Body of pancreas (tissue), 4 donors: ENCODE measurements around the gene ATG4B. TPM values are rescaled to one million over a fixed set of nuclear protein-coding genes. Genes with fewer than 3 reads are reported as not detected.

Source experiments
- ATAC-seq: fragments of 150-250 bp; one replicate; pipeline ENCODE4 v1.9.1; 2016
- DNase-seq, 4 donors: peaks; one replicate each; pipeline ENCODE4 v3.0.0-alpha.2; 2019
- H3K27ac ChIP-seq, 4 donors: fragments of 200-600 bp; sonication (generic); 1 replicate in 3 of 4; 2 replicates in 1 of 4; pipeline versions ENCODE4 v1.5.1 to v1.6.1; 2016 to 2019; ENCODE audit warnings: mild to moderate bottlenecking in 1 of 4, mixed read lengths in 1 of 4, moderate library complexity in 1 of 4
- H3K27me3 ChIP-seq, 2 donors: fragments of 200-600 bp; sonication (generic); one replicate each; pipeline ENCODE4 v1.6.0; 2016; ENCODE audit warnings: mild to moderate bottlenecking in 1 of 2
- H3K36me3 ChIP-seq, 2 donors: fragments of 200-600 bp; sonication (generic); replicated peaks in 1 of 2; 2 replicates each; pipeline ENCODE4 v1.5.1; 2016; ENCODE audit warnings: low read depth in 2 of 2; ENCODE audit not compliant: insufficient read depth in 1 of 2
- H3K4me1 ChIP-seq: fragments of 200-600 bp; sonication (generic); one replicate; pipeline ENCODE4 v1.6.0; 2016
- H3K4me3 ChIP-seq, 2 donors: fragments of 200-600 bp; sonication (generic); 1 replicate in 1 of 2; 2 replicates in 1 of 2; pipeline ENCODE4 v1.5.1; 2016 to 2019
- H3K9me3 ChIP-seq, 3 donors: fragments of 200-600 bp; sonication (generic); 1 replicate in 2 of 3; 2 replicates in 1 of 3; pipeline ENCODE4 v1.5.1; 2016
- POLR2A ChIP-seq, 3 donors: fragments of 450-650 bp; IDR thresholded peaks; one replicate each; pipeline ENCODE4 v1.6.1; 2016; ENCODE audit warnings: antibody characterized with exemption in 3 of 3, mild to moderate bottlenecking in 2 of 3
- WGBS, 2 donors: methylation state at CpG; one replicate each; pipeline ENCODE4 v1.1.5; 2017; 5-methylcytosine and 5-hydroxymethylcytosine counted together
- intact Hi-C: fragments of 100-400 bp; cut with DNase I; formaldehyde crosslinking; loops from one replicate; pipeline ENCODE4 v1.15.1; 2023
- total RNA-seq, 2 donors: library from RNA; depleted of rRNA; stranded (reverse); fragments of >200 nt; gene quantifications; one replicate each; pipeline ENCODE4 v1.1.0, GENCODE V29; 2016
- TF ChIP-seq, protein P1 (sequence below), 7 experiments: fragments of 450-650 bp in 4 of 7; fragments of 200-600 bp in 3 of 7; sonication (generic) in 3 of 7; IDR thresholded peaks; one replicate each; pipeline ENCODE4 v1.5.1; 2016 to 2019; ENCODE audit warnings: antibody characterized with exemption in 7 of 7

Gene ATG4B
- total RNA-seq, 2 donors from 2014 or later = 27.5 to 54.4 TPM

- TF ChIP-seq POLR2A (IDR thresholded peaks at IDR 0.05) = no peak
- WGBS, 2 donors = 79 to 87% methylated on average over 8 of the region's 8 CpGs
- DNase-seq (no peak), ATAC-seq (no peak)
- Histone ChIP-seq H3K27ac (no peak overlapping the region), H3K9me3 (no peaks in the 10 kb centered on the region), H3K4me3 (no peak overlapping the region), H3K27me3 (no peaks in the 10 kb centered on the region), H3K36me3 (no peaks in the 10 kb centered on the region), H3K4me1 (peaks cover 29% of the 10 kb centered on the region)
- intact Hi-C loops = no loop called here
Observed at GRCh38 chr2:241640165-241640795, 2.8 kb downstream of the ATG4B start.

- DNase-seq (no peak), ATAC-seq (no peak)
- 53 to 77% methylated on average over 2 of the region's 2 CpGs for WGBS, 2 donors
- intact Hi-C loops = no loop called here
- TF ChIP-seq POLR2A (IDR thresholded peaks at IDR 0.05) = no peak
- TF ChIP-seq, protein P1, sequence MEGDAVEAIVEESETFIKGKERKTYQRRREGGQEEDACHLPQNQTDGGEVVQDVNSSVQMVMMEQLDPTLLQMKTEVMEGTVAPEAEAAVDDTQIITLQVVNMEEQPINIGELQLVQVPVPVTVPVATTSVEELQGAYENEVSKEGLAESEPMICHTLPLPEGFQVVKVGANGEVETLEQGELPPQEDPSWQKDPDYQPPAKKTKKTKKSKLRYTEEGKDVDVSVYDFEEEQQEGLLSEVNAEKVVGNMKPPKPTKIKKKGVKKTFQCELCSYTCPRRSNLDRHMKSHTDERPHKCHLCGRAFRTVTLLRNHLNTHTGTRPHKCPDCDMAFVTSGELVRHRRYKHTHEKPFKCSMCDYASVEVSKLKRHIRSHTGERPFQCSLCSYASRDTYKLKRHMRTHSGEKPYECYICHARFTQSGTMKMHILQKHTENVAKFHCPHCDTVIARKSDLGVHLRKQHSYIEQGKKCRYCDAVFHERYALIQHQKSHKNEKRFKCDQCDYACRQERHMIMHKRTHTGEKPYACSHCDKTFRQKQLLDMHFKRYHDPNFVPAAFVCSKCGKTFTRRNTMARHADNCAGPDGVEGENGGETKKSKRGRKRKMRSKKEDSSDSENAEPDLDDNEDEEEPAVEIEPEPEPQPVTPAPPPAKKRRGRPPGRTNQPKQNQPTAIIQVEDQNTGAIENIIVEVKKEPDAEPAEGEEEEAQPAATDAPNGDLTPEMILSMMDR (IDR thresholded peaks at IDR 0.05) = no peak
- no peaks in the 10 kb centered on the region for H3K27me3 ChIP-seq
- no peak overlapping the region for H3K27ac ChIP-seq
- H3K4me3 ChIP-seq = no peak overlapping the region
- peaks cover 19% of the 10 kb centered on the region for H3K4me1 ChIP-seq
- no peaks in the 10 kb centered on the region for H3K9me3 ChIP-seq
- H3K36me3 ChIP-seq = no peaks in the 10 kb centered on the region
Observed at GRCh38 chr2:241641631-241642030, 4.1 kb downstream of the ATG4B start.

DNA sequence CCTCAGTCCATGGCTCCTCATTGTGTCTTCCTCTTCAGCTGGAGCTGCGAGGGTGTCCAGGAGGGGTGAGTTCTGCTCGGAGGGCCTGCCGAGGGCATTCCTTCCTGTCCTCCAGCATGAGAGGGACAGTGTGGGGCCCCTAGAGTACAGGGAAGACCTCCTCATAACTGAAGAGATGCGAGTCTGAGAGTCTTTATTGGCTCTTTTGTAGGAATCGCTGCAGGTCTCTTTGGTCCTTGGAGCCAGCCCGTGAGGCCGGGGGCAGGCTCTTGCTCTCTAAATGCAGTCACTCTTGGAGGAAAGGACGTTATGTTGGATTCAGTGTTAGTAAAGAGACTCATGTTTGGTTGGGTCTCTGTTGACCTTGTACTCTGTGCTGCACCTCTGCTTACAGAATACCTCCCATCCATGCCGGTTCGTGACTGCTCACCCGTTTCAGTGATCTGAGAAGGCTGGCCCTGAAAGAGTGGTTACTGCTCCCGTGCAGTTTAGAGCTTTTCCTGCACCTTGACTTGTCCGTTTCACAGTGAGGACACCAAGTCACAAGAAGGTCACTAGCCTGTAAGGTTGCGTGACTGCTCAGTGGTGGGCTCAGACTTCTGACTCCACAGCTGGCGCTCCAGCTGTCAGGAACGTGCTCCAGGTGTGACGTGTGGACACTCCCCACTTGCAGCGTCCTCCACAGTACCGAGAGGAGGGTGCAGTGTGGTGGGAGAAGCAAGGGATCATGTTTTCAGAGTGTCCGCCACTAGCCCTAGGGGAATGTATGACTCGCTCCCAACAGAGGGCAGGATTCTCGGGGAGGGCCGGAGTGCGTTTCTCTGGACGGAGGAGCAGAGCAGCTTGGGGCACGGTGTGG lies 7.8 kb downstream of the ATG4B start:
- Histone ChIP-seq H3K9me3 (no peaks in the 10 kb centered on the region), H3K27me3 (no peaks in the 10 kb centered on the region), H3K27ac (no peak overlapping the region), H3K4me1 (peaks cover 4% of the 10 kb centered on the region), H3K4me3 (no peak overlapping the region), H3K36me3 (no peaks in the 10 kb centered on the region)
- TF ChIP-seq POLR2A (IDR thresholded peaks at IDR 0.05) = no peak
- TF ChIP-seq, protein P1 (IDR thresholded peaks at IDR 0.05) = no peak
- no peak for DNase-seq
- intact Hi-C loops = no loop called here
- WGBS, 2 donors = 81 to 83% methylated on average over 25 to 26 of the region's 26 CpGs
- ATAC-seq = no peak

GRCh38 chr2:241645915-241646645 lies 8.6 kb downstream of the ATG4B start:
- TF ChIP-seq, protein P1 (IDR thresholded peaks at IDR 0.05) = no peak
- TF ChIP-seq POLR2A (IDR thresholded peaks at IDR 0.05) = no peak
- H3K9me3 ChIP-seq = no peaks in the 10 kb centered on the region
- ATAC-seq (no peak), DNase-seq (no peak)
- no peaks in the 10 kb centered on the region for H3K36me3 ChIP-seq
- intact Hi-C loops = no loop called here
- H3K27ac ChIP-seq = no peak overlapping the region
- WGBS, 2 donors = 88 to 89% methylated on average over 10 to 14 of the region's 14 CpGs
- H3K27me3 ChIP-seq = no peaks in the 10 kb centered on the region
- H3K4me3 ChIP-seq = no peak overlapping the region
- H3K4me1 ChIP-seq = peaks cover 4% of the 10 kb centered on the region

- H3K4me1 ChIP-seq = peaks cover 4% of the 10 kb centered on the region
- H3K27me3 ChIP-seq = no peaks in the 10 kb centered on the region
- no peak for ATAC-seq
- H3K4me3 ChIP-seq = no peak overlapping the region
- TF ChIP-seq POLR2A (IDR thresholded peaks at IDR 0.05) = no peak
- TF ChIP-seq, protein P1 (IDR thresholded peaks at IDR 0.05) = no peak
- H3K9me3 ChIP-seq = no peaks in the 10 kb centered on the region
- no peak for DNase-seq
- H3K36me3 ChIP-seq = peaks cover 0 to 10% of the 10 kb centered on the region in 2 donors
- H3K27ac ChIP-seq = no peak overlapping the region
- intact Hi-C loops = no loop called here
- WGBS, 2 donors = 80 to 88% methylated on average over 5 to 6 of the region's 6 CpGs
Observed at GRCh38 chr2:241648453-241648852, 11.0 kb downstream of the ATG4B start.
